NCI-H446 (cell line): Measurements from ENCODE around the gene HERPUD2.
"Not testable (repeated sequence)": the region's sequence is repeated elsewhere in the genome, so short reads cannot be mapped to it uniquely, and the experiment has no call there.

Source experiments
- DNase-seq, 2 experiments: peaks; one replicate each; lab custom pipeline; 2025; lab: John Stamatoyannopoulos, UW

The HERPUD2 gene

GRCh38 chr7:35677582-35678356, 17.2 kb downstream of the HERPUD2 start:
- DNase-seq, result no peak

- no peak for DNase-seq
These were observed 18.7 kb downstream of the HERPUD2 start for GRCh38 chr7:35676211-35676610.

GRCh38 chr7:35670856-35671569, 23.9 kb downstream of the HERPUD2 start:
- DNase-seq, result no peak

GRCh38 chr7:35660411-35660810, 34.5 kb downstream of the HERPUD2 start:
- DNase-seq, result not testable (repeated sequence)

GRCh38 chr7:35658606-35659201, 36.2 kb downstream of the HERPUD2 start:
- no peak for DNase-seq

GRCh38 chr7:35657125-35657524, 37.8 kb downstream of the HERPUD2 start:
- DNase-seq, result no peak

GRCh38 chr7:35654558-35654957, 40.4 kb downstream of the HERPUD2 start:
- DNase-seq, result not testable (repeated sequence)

GRCh38 chr7:35652124-35652523, 42.8 kb downstream of the HERPUD2 start:
- DNase-seq, result no peak

- DNase-seq, result no peak
These were observed 44.2 kb downstream of the HERPUD2 start for GRCh38 chr7:35650751-35651150.

- no peak for DNase-seq
These were observed 45.2 kb downstream of the HERPUD2 start for GRCh38 chr7:35649711-35650110.

- no peak for DNase-seq
These were observed 46.6 kb downstream of the HERPUD2 start for GRCh38 chr7:35648367-35648766.

GRCh38 chr7:35647171-35647574, 47.8 kb downstream of the HERPUD2 start:
- no peak for DNase-seq

GRCh38 chr7:35646289-35647023, 48.5 kb downstream of the HERPUD2 start:
- DNase-seq, result no peak

- DNase-seq, result no peak
These were observed 49.2 kb downstream of the HERPUD2 start for GRCh38 chr7:35645691-35646090.

- DNase-seq, result peak in 1 of 2 experiments; percentile 39
These were observed 64.6 kb downstream of the HERPUD2 start for GRCh38 chr7:35630024-35630972.

GRCh38 chr7:35624299-35625186, 70.4 kb downstream of the HERPUD2 start:
- DNase-seq, result peak in 1 of 2 experiments; percentile 67

GRCh38 chr7:35623381-35623780, 71.6 kb downstream of the HERPUD2 start:
- no peak for DNase-seq

GRCh38 chr7:35619863-35620262, 75.1 kb downstream of the HERPUD2 start:
- no peak for DNase-seq

- DNase-seq, result no peak
These were observed 77.9 kb downstream of the HERPUD2 start for GRCh38 chr7:35617041-35617440.

- DNase-seq, result no peak
These were observed 81.8 kb downstream of the HERPUD2 start for GRCh38 chr7:35613150-35613549.
